GM06990 (cell line): ENCODE data around the gene DGKZ.

ENCODE experiments used
- DNase-seq: peaks from one replicate; pipeline ENCODE4 v3.0.0-alpha.2; 2011; ENCODE audit not compliant: insufficient read length; ENCODE audit errors: extremely low read depth
- H3K27me3 ChIP-seq: replicated peaks from 2 replicates; pipeline ENCODE4 v1.6.0; 2011; ENCODE audit warnings: low read length; ENCODE audit not compliant: control insufficient read depth, insufficient read depth
- H3K36me3 ChIP-seq: 2 replicates; pipeline ENCODE4 v1.5.1; 2011; ENCODE audit warnings: low read length; ENCODE audit not compliant: control insufficient read depth, insufficient read depth
- H3K4me3 ChIP-seq: replicated peaks from 2 replicates; pipeline ENCODE4 v1.5.1; 2011; ENCODE audit warnings: low read depth, mild to moderate bottlenecking, control low read depth, low read length
- CTCF ChIP-seq: IDR thresholded peaks from 2 replicates; pipeline ENCODE4 v1.5.1; 2011; ENCODE audit warnings: low read length, control low read depth, mild to moderate bottlenecking, inconsistent platforms; ENCODE audit not compliant: insufficient read depth, poor library complexity, severe bottlenecking

The DGKZ gene

GRCh38 chr11:46304605-46305179 lies 42.6 kb upstream of the DGKZ start:
- Histone ChIP-seq H3K27me3 (no peaks in the 10 kb centered on the region), H3K36me3 (no peaks in the 10 kb centered on the region; the same call in 1 of the 2 replicates), H3K4me3 (no peak overlapping the region)
- no peak for TF ChIP-seq CTCF
- DNase-seq: no peak

GRCh38 chr11:46305295-46305694 lies 42.0 kb upstream of the DGKZ start:
- no peak for TF ChIP-seq CTCF
- Histone ChIP-seq H3K4me3 (no peak overlapping the region), H3K36me3 (no peaks in the 10 kb centered on the region; the same call in 1 of the 2 replicates), H3K27me3 (no peaks in the 10 kb centered on the region)
- DNase-seq: no peak

- H3K27me3 ChIP-seq: no peaks in the 10 kb centered on the region
- H3K36me3 ChIP-seq: no peaks in the 10 kb centered on the region; the same call in 1 of the 2 replicates
- no peak for DNase-seq
- TF ChIP-seq CTCF: no peak
- no peak overlapping the region for H3K4me3 ChIP-seq
These were observed 40.9 kb upstream of the DGKZ start for GRCh38 chr11:46306296-46306853.

GRCh38 chr11:46307369-46307768 lies 39.9 kb upstream of the DGKZ start:
- DNase-seq: no peak
- Histone ChIP-seq H3K27me3 (no peaks in the 10 kb centered on the region), H3K36me3 (no peaks in the 10 kb centered on the region; the same call in 1 of the 2 replicates), H3K4me3 (no peak overlapping the region)
- no peak for TF ChIP-seq CTCF

- no peak for DNase-seq
These were observed 39.4 kb upstream of the DGKZ start for GRCh38 chr11:46307785-46308341.

More at GRCh38 chr11:46307785-46308341, 39.4 kb upstream of the DGKZ start:
- no peaks in the 10 kb centered on the region; the same call in 1 of the 2 replicates for H3K36me3 ChIP-seq
- TF ChIP-seq CTCF: no peak
- H3K4me3 ChIP-seq: no peak overlapping the region
- H3K27me3 ChIP-seq: no peaks in the 10 kb centered on the region
